T1000 (cell line): Measurements from ENCODE around the gene MGST2.
A peak's percentile ranks its signal among the peaks of the same experiment; 100 is the strongest.

Experiments
- DNase-seq: peaks from one replicate; lab custom pipeline; 2025; ENCODE audit warnings: mixed read lengths; lab: John Stamatoyannopoulos, UW

MGST2 gene

GRCh38 chr4:139704915-139705485 is 39.4 kb downstream of the MGST2 start:
- DNase-seq = no peak

- DNase-seq = no peak
Measured at GRCh38 chr4:139709660-139710059, 44.0 kb downstream of the MGST2 start.

GRCh38 chr4:139710073-139710472 is 44.5 kb downstream of the MGST2 start:
- DNase-seq = no peak

GRCh38 chr4:139711461-139711860 is 45.8 kb downstream of the MGST2 start:
- no peak for DNase-seq

GRCh38 chr4:139712882-139713281 is 47.3 kb downstream of the MGST2 start:
- no peak for DNase-seq

GRCh38 chr4:139715746-139716391 is 50.2 kb downstream of the MGST2 start:
- DNase-seq = no peak

GRCh38 chr4:139718358-139718757 is 52.7 kb downstream of the MGST2 start:
- DNase-seq = no peak

GRCh38 chr4:139718833-139719232 is 53.2 kb downstream of the MGST2 start:
- DNase-seq = no peak

GRCh38 chr4:139719381-139720101 is 53.9 kb downstream of the MGST2 start:
- no peak for DNase-seq

GRCh38 chr4:139720806-139721205 is 55.2 kb downstream of the MGST2 start:
- DNase-seq = no peak

- DNase-seq = no peak
Measured at GRCh38 chr4:139721789-139722188, 56.2 kb downstream of the MGST2 start.

GRCh38 chr4:139725236-139725635 is 59.6 kb downstream of the MGST2 start:
- no peak for DNase-seq

- no peak for DNase-seq
Measured at GRCh38 chr4:139726615-139727014, 61.0 kb downstream of the MGST2 start.

- no peak for DNase-seq
Measured at GRCh38 chr4:139728146-139728545, 62.5 kb downstream of the MGST2 start.

GRCh38 chr4:139728840-139729239 is 63.2 kb downstream of the MGST2 start:
- no peak for DNase-seq

- no peak for DNase-seq
Measured at GRCh38 chr4:139732991-139733570, 67.5 kb downstream of the MGST2 start.

GRCh38 chr4:139734201-139734874 is 68.7 kb downstream of the MGST2 start:
- DNase-seq = no peak

- DNase-seq = peak; percentile 72
Measured at GRCh38 chr4:139734875-139735380, 69.3 kb downstream of the MGST2 start.

- DNase-seq = no peak
Measured at GRCh38 chr4:139735381-139736273, 70.0 kb downstream of the MGST2 start.

- no peak for DNase-seq
Measured at GRCh38 chr4:139736274-139736660, 70.6 kb downstream of the MGST2 start.

- no peak for DNase-seq
Measured at GRCh38 chr4:139736661-139737060, 71.0 kb downstream of the MGST2 start.
